ENCODE measurements around the gene RSPH9.

The RSPH9 gene

DNA sequence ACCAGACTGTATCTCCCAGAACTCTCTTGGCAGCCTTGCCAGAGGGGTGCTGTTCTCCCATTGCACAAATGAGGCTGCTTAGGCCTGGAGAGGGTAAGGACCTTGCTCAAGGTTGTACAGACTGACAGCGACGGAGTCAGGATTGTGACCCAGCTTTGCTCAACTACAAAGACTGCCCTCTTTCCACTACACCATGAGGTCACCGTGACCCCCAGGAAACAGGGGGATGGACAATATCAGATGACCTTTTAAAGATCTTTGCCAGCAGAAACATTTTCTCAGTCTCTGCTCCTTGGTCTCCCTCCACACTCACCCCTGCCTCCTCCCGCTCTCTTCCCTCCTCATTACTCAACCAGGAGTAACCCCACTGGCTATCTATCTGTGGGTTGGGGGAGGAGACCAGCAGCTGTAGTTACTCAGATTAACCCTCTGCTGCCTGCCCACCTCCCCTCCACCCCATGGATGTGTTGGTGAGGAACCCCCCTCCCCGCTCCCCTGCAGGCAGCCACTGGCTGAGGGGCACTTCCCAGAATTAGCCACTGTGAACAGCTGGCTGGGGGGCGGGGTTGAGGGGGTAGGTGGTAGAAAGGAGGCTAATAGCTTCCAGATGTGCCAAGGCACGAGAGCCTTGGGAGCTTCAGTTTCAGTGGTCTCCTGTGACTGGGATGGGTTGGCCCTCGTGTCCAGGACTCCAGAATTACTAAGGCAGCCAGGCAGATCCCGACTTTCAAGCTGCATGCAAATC is 69.6 kb downstream of the RSPH9 start:
- DNase-seq: no peak

GRCh38 chr6:43715056-43715788 is 70.4 kb downstream of the RSPH9 start:
- DNase-seq: no peak

DNA sequence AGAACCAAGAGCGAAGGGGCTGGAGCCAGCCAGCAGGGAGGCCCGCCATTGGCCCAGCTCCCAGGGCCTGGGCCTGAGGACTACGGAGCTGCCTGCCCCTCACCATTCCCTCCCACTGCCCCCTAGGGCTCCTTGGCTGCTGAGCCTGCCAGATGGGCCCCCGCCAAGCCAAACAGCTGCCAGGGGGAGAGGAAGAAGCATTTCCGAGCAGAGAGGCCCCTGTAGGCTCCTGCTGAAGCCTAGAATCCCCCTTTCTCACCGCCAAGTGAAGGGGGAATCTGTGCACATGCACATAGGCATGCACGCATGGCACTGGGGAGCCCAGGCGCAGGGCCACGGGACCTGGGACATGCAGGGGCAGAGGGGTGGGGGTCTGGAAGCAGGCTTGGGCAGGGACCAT is 71.3 kb downstream of the RSPH9 start:
- no peak for DNase-seq

- no peak for DNase-seq
These were observed 72.6 kb downstream of the RSPH9 start for GRCh38 chr6:43717389-43717788.

DNA sequence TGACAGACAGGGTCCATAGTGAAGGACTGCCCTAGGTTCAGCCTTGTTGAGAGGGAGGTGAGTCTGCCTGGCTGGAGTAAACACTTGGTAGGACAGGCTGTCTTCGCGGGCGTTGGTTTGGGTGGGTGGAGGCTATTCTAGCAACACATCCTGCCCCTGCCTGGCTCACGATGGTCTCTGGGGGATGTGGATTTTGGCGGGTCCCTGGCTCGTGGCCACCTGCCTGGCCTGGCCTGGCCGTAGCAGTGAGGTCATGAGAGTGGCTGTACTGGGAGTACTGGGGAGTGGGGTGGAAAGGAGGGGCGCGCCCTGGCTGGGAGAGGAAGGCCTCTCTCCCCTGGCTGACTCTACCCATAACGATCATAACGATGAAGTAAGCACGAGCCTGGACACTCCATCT is 73.0 kb downstream of the RSPH9 start:
- no peak for DNase-seq

- no peak for DNase-seq
These were observed 73.7 kb downstream of the RSPH9 start for GRCh38 chr6:43718387-43719105.

GRCh38 chr6:43719511-43719910 is 74.7 kb downstream of the RSPH9 start:
- no peak for DNase-seq

- DNase-seq: no peak
These were observed 76.2 kb downstream of the RSPH9 start for GRCh38 chr6:43720999-43721398.

Data from HCEC 1CT (cell line).